NT2/D1 (cell line): ENCODE measurements around the gene MYRF.

Source experiments
- YY1 ChIP-seq: IDR thresholded peaks from 2 replicates; pipeline ENCODE4 v1.6.1; 2011; ENCODE audit not compliant: insufficient read length, insufficient read depth
- ZNF274 ChIP-seq: IDR thresholded peaks from 2 replicates; pipeline ENCODE4 v1.6.1; 2011; ENCODE audit warnings: mild to moderate bottlenecking, low read depth, low read length

- no peak for TF ChIP-seq YY1
- TF ChIP-seq ZNF274: no peak
Measured at GRCh38 chr11:61707574-61707973, 44.9 kb upstream of the MYRF start.
